H1 (cell line): ENCODE measurements around the gene ST6GALNAC5. TPM values are rescaled to one million over a fixed set of nuclear protein-coding genes. Genes with fewer than 3 reads are reported as not detected.

ENCODE experiments used
- CHD7 ChIP-seq: fragments of 300-600 bp; sonication (generic); IDR thresholded peaks from 2 replicates; pipeline ENCODE4 v1.7.1; 2012; ENCODE audit warnings: low read length, moderate library complexity, mild to moderate bottlenecking, inconsistent platforms; ENCODE audit not compliant: insufficient replicate concordance
- polyA plus RNA-seq, 7 experiments: library from polyadenylated mRNA; depleted of rRNA in 3 of 7; stranded (reverse) in 5 of 7; unstranded in 2 of 7; fragments of >200 nt in 5 of 7; fragments of 200-250 nt in 2 of 7; gene quantifications; 1 replicate in 5 of 7; 2 replicates in 1 of 7; 4 replicates in 1 of 7; pipeline versions ENCODE4 v1.2.1 to v1.2.3, GENCODE V29; 2011 to 2013; ENCODE audit warnings: missing spikeins in 2 of 7, mixed read lengths in 2 of 7
- total RNA-seq: library from RNA; stranded (reverse); fragmentation: NEBNext Ultra II Directional; extraction: Animal tissue kit (Norgen Biotek cat#: 25700); gene quantifications from 2 replicates; pipeline ENCODE4 v1.2.1, GENCODE V29; 2021

ST6GALNAC5 gene
- total and polyA plus RNA-seq, 2 of the 8 experiments (the other 6 are each of a cell fraction or from before 2014, with no cell fraction given) = 6.2 to 7.3 TPM

DNA sequence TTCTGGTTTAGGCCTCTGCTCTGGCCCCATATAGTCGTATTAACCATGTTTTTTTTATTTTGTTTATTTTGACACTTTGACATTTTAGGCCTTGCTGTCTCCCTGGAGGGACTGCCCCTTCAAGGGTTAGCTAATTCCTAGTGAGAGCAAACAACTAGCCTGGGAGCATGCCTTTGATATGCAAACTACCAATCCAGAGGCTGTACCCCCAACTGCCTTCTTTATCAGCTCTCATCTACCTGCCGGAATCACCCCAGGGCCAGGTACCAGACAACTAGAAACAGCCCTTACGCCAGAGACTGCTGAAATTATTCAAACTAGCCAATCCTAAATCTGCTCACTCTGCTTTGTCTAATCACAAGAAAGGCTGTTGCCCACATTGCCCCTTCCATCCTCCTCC lies 13.0 kb upstream of the ST6GALNAC5 start (continued):
- peak; percentile 20 for TF ChIP-seq CHD7
- TF ChIP-seq, all 59 proteins: peak for 1
